Measurements from ENCODE around the gene SH2D3C. TPM values are rescaled to one million over a fixed set of nuclear protein-coding genes. Genes with fewer than 3 reads are reported as not detected.

Gene SH2D3C
- total and polyA plus RNA-seq, 2 of the 8 experiments (the other 6 are each of a cell fraction or from before 2014, with no cell fraction given), result 6.4 to 8.1 TPM

DNA sequence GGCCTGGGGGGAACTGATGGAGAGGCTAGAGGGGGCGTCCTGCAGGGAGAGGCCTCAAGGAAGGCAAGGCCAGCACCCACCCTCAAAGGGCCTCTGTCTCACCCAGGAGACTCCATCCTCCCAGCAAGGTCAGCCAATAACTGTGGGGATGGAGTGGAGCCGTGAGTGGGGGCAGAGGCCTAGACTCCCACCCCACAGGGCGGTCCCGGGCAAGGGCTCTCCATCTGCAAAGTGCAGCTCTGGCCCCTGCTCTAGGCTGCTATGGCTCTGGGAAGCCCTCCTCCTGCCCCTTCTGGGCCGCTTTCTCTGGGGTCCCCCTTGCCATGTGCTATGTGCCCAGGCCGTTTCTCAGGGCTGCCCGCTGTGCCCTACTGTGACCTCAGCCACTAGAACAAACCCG, 38.3 kb upstream of the SH2D3C start (continued):
- no peak for TF ChIP-seq TCF12 (IDR thresholded peaks at IDR 0.05; ENCODE audit: low read depth, low read length)
